HG03097 (cell line): ENCODE measurements around the gene SERP2.

Source experiments
- ATAC-seq: cut with Tn5 transposase; IDR thresholded peaks from one replicate; pipeline ENCODE4 v1.9.1; 2021; ENCODE audit not compliant: unreplicated experiment, low FRiP score

SERP2 gene

DNA sequence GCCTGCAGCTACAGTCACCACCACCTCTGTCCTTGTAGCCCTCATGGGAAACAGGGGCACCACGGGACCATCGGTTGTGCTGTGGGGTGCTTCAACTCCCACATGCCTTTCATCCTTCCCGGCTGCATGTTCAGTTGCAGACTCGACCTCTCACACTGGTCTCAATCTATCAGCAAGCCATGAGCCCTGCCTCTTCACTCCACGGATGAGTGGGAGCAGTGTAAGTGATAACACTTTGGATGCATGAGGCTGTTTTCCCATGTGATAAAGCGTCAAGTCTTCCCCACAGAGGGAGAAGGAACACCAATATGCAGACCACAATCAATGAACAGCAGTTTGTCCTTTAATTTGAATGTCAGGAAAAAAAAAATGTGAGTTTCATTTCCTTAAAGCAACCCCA lies 12.2 kb downstream of the SERP2 start:
- no peak for ATAC-seq

GRCh38 chr13:44386913-44387556 lies 13.4 kb downstream of the SERP2 start:
- no peak for ATAC-seq

DNA sequence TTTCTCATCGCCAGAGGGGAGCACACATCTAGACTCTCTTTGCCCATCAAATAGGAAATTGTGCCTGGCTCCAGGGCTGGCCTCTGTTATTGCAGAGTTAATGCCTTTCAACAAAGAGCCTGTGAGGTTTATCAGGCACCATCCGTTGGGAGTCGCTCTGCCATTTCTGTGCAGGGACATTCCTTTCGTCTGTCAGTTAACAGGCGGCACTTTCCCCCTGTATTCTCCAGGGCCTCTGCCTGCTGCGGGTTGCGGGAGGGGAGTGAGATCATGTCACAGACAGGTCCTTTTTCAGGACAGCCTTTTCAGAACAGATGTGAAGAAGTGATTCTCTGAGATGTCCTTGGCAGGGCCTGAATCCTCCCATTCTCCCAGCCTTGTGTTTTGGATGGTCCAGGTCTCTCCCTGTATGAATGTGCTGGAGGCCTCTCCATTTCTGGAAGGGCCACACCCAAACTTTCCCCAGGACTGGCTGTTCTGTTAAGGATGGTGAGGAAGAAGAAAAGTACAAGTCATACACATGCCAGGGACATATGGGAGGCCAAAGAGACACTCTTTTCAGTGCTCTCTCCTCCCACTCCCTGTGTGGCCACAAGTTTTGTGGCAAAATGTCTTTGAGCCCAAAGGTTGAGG lies 14.9 kb downstream of the SERP2 start:
- ATAC-seq = no peak

- ATAC-seq = no peak
These were observed 15.5 kb downstream of the SERP2 start for GRCh38 chr13:44389060-44389666.

- ATAC-seq = no peak
These were observed 16.3 kb downstream of the SERP2 start for GRCh38 chr13:44389876-44390275.

DNA sequence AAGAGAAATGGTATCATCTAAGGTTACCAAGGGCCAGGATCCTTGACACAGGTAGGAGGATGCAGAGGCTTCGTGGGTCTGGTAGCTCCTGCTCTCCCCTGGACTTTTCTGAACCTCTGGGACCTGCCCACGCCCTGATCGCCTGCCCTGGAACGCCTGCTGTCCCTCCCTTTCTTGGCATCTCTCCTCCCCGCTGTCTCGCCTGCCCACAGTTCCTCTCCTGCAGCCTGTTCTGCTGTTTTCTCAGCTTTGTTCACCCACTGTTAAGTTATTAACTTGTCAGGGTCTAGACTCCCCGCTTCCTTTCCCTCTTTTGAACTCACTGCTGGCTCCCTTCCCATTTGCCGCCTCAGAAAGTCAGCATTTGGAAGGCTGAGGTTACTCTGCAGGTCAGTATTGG lies 19.8 kb downstream of the SERP2 start:
- ATAC-seq = no peak

DNA sequence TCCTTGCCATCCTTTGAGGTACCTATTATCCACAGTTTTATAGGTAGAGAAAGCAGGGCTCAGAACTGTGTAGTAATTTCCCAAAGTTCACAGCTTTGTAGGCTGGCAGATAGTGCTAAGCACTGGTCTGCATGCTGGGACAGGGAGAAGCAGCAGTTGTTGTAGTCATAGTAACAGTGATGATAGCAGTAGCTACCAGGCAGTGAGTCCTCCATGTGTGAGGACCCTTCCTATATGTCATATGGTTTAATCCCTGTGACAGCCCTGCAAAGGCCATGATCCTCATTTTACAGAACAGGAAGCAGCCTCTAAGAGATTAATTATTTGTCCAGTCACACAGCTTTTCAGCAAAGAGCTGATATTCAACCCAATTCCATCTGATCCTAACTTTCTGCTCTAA lies 21.0 kb downstream of the SERP2 start:
- ATAC-seq = no peak

GRCh38 chr13:44395976-44396694 lies 22.5 kb downstream of the SERP2 start:
- ATAC-seq = no peak

DNA sequence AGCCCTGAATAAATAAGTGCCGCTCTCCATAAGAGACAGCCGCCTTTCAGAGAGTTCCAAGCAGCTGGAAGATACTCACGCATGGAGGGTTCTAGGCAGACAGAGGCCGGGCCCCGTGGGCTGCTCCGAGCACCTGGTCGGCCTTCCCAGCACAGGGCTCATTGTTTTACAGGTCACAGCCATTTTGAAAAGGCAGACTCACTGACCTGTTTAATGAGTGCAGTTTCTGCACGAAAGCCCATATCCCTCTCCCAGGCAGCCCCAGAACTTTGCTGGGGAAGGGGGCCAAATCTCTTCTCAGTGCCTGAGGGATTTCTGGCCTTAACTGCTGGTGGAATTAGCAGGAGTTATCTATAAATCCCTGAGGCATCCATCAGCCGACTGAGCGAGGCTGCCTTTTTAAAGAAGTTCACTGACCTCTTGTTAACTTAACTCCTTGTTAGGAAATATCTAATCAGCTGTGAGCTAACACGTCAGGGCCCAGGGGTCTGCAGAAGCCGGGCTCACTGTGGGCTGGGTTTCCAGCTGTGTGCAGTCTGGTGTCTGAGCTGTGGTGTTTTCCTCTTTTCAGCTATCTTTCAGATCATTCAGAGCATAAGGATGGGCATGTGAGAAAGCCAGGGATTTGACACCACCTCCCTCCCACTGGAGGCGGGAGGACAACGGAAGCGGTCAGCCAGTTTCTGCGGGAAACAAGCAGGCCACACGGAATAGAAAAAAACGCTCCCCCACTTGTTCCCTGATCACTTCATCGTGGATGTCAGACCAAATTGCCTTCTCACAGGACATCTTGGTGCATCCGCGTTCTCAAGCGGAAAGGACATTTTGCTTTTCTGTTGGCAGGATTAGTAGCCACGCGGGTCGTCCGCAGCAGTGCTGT lies 23.3 kb downstream of the SERP2 start:
- ATAC-seq = no peak

- no peak for ATAC-seq
These were observed 24.2 kb downstream of the SERP2 start for GRCh38 chr13:44397766-44398223.

GRCh38 chr13:44398606-44399005 lies 25.0 kb downstream of the SERP2 start:
- no peak for ATAC-seq

GRCh38 chr13:44399074-44399473 lies 25.4 kb downstream of the SERP2 start:
- ATAC-seq = no peak

- no peak for ATAC-seq
These were observed 27.1 kb downstream of the SERP2 start for GRCh38 chr13:44400736-44401135.

GRCh38 chr13:44401577-44401976 lies 28.0 kb downstream of the SERP2 start:
- no peak for ATAC-seq

- no peak for ATAC-seq
These were observed 29.3 kb downstream of the SERP2 start for GRCh38 chr13:44402899-44403445.

GRCh38 chr13:44403461-44404056 lies 29.9 kb downstream of the SERP2 start:
- ATAC-seq = no peak

GRCh38 chr13:44404261-44405132 lies 30.9 kb downstream of the SERP2 start:
- ATAC-seq = no peak

GRCh38 chr13:44406617-44407016 lies 33.0 kb downstream of the SERP2 start:
- no peak for ATAC-seq

GRCh38 chr13:44407379-44407778 lies 33.8 kb downstream of the SERP2 start:
- ATAC-seq = no peak
